ENCODE results near the gene SNU13. TPM values are rescaled to one million over a fixed set of nuclear protein-coding genes. Genes with fewer than 3 reads are reported as not detected.
A peak's percentile ranks its signal among the peaks of the same experiment; 100 is the strongest.
"Not testable (repeated sequence)": the region's sequence is repeated elsewhere in the genome, so short reads cannot be mapped to it uniquely, and the experiment has no call there.

Gene SNU13
- total RNA-seq, 2 donors from 2014 or later: 33.3 to 50.6 TPM

DNA sequence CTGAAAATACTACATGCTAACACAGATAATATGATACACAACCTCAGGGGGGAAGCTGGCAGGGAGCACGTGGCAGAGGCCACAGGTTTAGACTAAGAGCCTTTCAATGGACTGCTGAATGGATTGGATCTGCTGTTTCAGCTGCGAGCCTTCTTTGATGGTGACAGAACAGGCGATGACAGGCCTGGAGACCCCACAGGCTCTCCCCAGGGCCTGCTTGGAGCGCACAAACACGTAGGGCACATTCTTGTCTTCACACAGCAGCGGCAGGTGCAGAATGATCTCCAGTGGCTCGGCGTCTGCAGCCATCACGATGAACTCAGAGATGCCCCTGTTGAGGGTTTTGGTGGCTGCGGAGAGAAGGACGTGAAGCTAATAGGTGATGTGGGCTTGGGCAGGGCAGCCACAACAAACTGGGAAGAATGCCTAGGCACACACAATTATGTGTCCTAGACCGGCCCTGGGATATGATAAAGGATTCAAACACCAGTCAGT lies 13.8 kb downstream of the SNU13 start:
- Histone ChIP-seq H3K4me3 (no peak overlapping the region), H3K27ac (no peak overlapping the region), H3K27me3 (no peaks in the 10 kb centered on the region), H3K4me1 (no peaks in the 10 kb centered on the region), H3K36me3 (replicated peaks in 1 of 2; ENCODE audit: insufficient read depth in 1 of 2, low read depth in 2 of 2) (peaks cover 0 to 15% of the 10 kb centered on the region in 2 donors), H3K9me3 (no peaks in the 10 kb centered on the region)
- intact Hi-C loops (cut with DNase I): no loop called here
- DNase-seq: no peak
- no peak for ATAC-seq
- TF ChIP-seq POLR2A (IDR thresholded peaks at IDR 0.05): no peak
- TF ChIP-seq, protein P1, sequence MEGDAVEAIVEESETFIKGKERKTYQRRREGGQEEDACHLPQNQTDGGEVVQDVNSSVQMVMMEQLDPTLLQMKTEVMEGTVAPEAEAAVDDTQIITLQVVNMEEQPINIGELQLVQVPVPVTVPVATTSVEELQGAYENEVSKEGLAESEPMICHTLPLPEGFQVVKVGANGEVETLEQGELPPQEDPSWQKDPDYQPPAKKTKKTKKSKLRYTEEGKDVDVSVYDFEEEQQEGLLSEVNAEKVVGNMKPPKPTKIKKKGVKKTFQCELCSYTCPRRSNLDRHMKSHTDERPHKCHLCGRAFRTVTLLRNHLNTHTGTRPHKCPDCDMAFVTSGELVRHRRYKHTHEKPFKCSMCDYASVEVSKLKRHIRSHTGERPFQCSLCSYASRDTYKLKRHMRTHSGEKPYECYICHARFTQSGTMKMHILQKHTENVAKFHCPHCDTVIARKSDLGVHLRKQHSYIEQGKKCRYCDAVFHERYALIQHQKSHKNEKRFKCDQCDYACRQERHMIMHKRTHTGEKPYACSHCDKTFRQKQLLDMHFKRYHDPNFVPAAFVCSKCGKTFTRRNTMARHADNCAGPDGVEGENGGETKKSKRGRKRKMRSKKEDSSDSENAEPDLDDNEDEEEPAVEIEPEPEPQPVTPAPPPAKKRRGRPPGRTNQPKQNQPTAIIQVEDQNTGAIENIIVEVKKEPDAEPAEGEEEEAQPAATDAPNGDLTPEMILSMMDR (IDR thresholded peaks at IDR 0.05): no peak
- WGBS, 2 donors: 85 to 88% methylated on average over 12 of the region's 12 CpGs

DNA sequence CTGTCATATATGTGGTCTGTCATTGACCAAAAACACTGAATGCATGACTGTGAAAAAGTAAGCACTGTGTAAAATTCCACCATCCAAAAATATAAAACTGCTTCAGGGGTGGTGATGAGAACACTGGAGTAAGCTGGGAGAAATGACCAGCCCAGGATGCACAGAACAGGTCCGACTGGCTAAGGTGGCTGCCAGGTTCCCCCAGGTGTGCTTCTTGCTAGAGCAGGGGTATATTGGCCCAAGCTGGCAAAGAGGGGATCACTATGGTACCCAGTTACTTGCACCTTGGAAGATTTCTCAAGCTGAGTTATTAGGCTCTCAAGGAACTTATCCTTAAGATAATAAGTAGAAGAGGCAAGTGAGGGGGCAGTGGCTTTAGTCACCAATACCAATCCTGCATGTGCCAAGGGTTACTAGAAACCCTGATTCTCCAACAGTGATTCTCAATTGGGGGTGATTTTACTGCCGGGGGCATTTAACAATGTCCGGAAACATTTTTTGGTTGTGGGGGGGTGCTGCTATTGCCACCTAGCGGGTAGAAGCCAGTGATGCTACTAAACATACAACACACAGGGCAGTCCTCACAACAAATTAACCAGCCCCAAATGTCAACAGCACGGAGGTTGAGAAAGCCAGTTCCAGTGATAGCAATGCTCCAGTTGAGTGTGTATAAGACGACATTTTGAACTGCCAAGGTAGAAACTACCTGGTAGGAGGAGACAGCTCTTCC lies 15.7 kb downstream of the SNU13 start:
- intact Hi-C loops (cut with DNase I): no loop called here
- TF ChIP-seq, protein P1 (IDR thresholded peaks at IDR 0.05): peak in 1 of 7 experiments; percentile 4
- TF ChIP-seq POLR2A (IDR thresholded peaks at IDR 0.05): no peak
- Histone ChIP-seq H3K27ac (no peak overlapping the region), H3K4me1 (no peaks in the 10 kb centered on the region), H3K27me3 (no peaks in the 10 kb centered on the region), H3K4me3 (no peak overlapping the region), H3K36me3 (replicated peaks in 1 of 2; ENCODE audit: insufficient read depth in 1 of 2, low read depth in 2 of 2) (peaks cover 0 to 7% of the 10 kb centered on the region in 2 donors), H3K9me3 (no peaks in the 10 kb centered on the region)
- DNase-seq: no peak
- ATAC-seq: peak; percentile 28
- 70 to 71% methylated on average over 4 to 6 of the region's 6 CpGs for WGBS, 2 donors

DNA sequence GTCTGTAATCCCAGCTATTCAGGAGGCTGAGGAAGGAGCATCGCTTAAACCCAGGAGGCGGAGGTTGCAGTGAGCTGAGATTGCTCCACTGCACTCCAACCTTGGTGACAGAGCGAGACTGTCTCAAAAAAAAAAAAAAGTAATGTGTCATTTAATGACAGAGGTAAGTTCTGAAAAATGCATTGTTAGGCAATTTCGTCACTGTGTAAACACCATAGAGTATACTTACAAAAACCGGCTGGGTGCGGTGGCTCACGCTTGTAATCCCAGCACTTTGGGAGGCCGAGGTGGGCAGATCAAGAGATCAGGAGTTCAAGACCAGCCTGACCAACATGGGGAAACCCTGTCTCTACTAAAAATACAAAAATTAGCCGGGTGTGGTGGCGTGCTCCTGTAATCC lies 16.6 kb downstream of the SNU13 start:
- H3K4me3 ChIP-seq; H3K27ac ChIP-seq; DNase-seq; H3K27me3 ChIP-seq; intact Hi-C loops (cut with DNase I); H3K36me3 ChIP-seq (replicated peaks in 1 of 2; ENCODE audit: insufficient read depth in 1 of 2, low read depth in 2 of 2); H3K9me3 ChIP-seq; H3K4me1 ChIP-seq: not testable (repeated sequence)
- peak; percentile 33 for ATAC-seq
- 77 to 78% methylated on average over 10 of the region's 10 CpGs for WGBS, 2 donors

DNA sequence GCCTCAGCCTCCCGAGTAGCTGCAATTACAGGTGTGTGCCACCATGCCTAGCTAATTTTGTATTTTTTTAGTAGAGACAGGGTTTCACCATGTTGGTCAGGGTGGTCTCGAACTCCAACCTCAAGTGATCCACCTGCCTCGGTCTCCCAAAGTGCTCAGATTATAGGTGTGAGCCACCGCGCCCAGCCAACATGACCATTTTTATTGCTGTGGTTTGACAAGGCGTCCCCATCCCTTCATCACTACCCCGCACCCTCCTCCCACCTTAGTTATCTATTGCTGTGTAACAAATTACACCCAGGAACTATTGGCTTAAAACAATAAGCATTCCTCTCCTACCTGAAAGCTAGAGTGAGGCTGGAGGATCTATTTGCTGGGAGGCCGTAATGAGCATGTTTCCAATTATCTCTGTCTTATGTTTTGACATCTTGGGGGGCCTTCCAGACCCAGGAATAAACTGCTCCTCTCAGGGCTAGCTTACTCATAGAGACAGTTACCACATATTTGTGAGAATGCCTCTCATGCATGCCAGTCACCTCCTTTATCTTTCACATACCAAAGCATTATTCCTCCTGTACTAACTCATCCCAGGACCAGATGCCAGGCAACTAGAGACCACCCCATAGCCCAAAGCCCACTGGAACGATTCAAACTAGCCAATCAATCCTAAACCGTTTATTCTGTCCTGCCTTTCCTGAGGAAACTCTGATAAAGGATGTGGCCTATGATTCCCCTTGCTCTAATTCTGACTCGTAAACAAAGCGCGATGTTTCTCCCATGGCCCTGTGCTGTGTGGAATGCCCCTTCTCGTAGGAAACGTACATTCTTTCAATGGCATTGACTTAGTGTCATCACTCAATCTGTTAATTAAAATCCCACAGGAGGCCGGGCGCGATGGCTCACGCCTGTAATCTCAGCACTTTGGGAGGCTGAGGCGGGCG lies 19.4 kb downstream of the SNU13 start:
- DNase-seq: no peak

More for the DNA sequence above, 19.4 kb downstream of the SNU13 start:
- no peak for ATAC-seq
- no peak for TF ChIP-seq POLR2A (IDR thresholded peaks at IDR 0.05)
- TF ChIP-seq, protein P1 (IDR thresholded peaks at IDR 0.05): no peak
- peaks cover 0 to 3% of the 10 kb centered on the region in 2 donors for H3K36me3 ChIP-seq (replicated peaks in 1 of 2; ENCODE audit: insufficient read depth in 1 of 2, low read depth in 2 of 2)
- H3K27me3 ChIP-seq: no peaks in the 10 kb centered on the region
- WGBS, 2 donors: 81 to 88% methylated on average over 21 of the region's 21 CpGs
- H3K4me3 ChIP-seq: no peak overlapping the region
- intact Hi-C loops (cut with DNase I): no loop called here
- peaks cover 10% of the 10 kb centered on the region for H3K4me1 ChIP-seq
- no peak overlapping the region for H3K27ac ChIP-seq
- no peaks in the 10 kb centered on the region for H3K9me3 ChIP-seq

All from body of pancreas (tissue), 4 donors.